ENCODE data around the gene TEKT5. TPM values are rescaled to one million over a fixed set of nuclear protein-coding genes. Genes with fewer than 3 reads are reported as not detected.

TEKT5 gene
- total and polyA plus RNA-seq, 9 of the 15 experiments (the other 6 are each of a cell fraction or from before 2014, with no cell fraction given), result 0.10 to 0.19 TPM; not detected in 7

DNA sequence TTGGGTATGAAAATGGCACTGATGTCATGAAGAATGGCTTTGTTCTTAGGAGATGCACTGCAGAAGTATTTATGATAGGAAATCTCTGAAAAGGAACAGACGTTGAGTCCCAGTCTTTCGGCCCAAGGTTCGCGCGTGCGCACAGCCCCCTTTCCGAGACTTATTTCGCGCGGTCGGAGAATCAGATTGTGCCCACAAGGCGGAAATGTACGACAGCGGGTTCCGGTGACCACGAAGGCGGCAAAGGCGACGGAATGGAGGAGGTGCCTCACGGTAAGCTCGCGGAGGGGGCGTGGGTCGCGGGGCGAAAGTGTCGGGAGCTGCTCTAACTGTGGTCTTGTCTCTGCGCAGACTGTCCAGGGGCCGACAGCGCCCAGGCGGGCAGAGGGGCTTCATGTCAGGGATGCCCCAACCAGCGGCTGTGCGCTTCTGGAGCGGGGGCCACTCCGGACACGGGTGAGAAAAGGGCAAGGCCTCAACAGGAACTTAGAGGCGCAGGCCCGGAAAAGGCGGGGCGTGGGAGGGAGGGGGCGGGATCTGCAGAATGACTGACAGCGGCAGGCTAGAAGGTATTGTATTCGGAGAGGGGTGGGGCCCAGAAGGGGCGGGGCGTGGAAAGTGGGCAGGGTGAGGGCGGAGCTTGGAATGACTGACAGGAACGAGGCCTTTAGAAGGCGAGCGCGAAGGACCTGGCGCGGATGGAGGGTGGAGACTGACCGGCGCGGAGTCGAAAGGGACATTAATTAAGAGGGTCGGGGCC, 49.1 kb upstream of the TEKT5 start, which contains the start of gene NUBP1 (continued):
- TF ChIP-seq, protein P1, sequence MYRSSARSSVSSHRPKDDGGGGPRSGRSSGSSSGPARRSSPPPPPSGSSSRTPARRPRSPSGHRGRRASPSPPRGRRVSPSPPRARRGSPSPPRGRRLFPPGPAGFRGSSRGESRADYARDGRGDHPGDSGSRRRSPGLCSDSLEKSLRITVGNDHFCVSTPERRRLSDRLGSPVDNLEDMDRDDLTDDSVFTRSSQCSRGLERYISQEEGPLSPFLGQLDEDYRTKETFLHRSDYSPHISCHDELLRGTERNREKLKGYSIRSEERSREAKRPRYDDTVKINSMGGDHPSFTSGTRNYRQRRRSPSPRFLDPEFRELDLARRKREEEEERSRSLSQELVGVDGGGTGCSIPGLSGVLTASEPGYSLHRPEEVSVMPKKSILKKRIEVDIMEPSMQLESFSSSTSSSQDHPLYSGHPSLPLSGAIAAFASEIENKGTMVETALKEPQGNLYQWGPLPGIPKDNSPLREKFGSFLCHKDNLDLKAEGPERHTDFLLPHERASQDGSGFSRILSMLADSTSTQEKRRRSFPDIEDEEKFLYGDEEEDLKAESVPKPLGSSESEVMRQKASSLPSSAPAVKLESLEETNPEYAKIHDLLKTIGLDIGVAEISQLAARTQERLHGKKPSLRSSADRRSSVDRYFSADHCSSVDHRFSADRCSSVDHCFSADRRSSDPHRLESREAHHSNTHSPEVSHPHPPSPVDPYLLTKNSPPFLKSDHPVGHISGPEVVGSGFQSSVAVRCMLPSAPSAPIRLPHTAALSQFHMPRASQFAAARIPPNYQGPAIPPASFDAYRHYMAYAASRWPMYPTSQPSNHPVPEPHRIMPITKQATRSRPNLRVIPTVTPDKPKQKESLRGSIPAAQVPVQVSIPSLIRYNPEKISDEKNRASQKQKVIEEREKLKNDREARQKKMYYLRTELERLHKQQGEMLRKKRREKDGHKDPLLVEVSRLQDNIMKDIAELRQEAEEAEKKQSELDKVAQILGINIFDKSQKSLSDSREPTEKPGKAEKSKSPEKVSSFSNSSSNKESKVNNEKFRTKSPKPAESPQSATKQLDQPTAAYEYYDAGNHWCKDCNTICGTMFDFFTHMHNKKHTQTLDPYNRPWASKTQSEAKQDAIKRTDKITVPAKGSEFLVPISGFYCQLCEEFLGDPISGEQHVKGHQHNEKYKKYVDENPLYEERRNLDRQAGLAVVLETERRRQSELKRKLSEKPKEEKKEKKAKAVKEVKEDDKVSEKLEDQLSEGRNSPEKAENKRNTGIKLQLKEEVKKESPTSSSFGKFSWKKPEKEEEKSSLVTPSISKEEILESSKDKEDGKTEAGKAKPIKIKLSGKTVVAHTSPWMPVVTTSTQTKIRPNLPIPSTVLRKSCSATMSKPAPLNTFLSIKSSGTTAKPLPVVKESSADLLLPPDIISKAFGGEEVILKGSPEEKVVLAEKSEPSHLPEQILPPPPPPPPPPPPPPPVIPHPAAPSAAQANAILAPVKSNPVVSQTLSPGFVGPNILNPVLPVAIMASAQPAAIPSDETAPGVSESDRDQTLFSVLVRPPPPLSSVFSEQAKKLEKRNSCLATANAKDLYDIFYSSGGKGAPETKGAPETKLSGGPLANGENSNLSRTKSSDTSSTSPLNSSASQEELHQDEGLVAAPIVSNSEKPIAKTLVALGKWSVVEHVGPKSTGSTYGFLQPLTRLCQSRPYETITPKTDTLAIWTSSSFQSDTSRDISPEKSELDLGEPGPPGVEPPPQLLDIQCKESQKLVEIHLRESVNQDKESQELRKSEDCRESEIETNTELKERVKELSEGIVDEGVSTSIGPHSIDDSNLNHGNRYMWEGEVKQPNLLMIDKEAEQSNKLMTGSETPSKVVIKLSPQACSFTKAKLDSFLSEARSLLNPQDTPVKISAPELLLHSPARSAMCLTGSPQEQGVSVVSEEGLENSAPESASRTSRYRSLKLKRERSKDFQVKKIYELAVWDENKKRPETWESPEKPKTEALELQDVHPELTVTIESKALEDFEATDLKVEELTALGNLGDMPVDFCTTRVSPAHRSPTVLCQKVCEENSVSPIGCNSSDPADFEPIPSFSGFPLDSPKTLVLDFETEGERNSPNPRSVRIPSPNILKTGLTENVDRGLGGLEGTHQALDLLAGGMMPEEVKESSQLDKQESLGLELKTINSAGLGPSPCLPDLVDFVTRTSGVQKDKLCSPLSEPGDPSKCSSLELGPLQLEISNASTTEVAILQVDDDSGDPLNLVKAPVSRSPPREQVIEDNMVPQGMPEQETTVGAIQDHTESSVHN (IDR thresholded peaks at IDR 0.05; ENCODE audit: borderline replicate concordance in 1 of 2, low read depth in 1 of 2), result no peak
- no peak for TF ChIP-seq TGIF2 (CRISPR knock-in tag; IDR thresholded peaks at IDR 0.05)
- no peak for TF ChIP-seq DACH1 (IDR thresholded peaks at IDR 0.05; ENCODE audit: partially characterized antibody)
- TF ChIP-seq TOE1 (IDR thresholded peaks at IDR 0.05; ENCODE audit: borderline replicate concordance), result peak; percentile 61; the same call in 1 of the 2 replicates
- TF ChIP-seq TOE1 (CRISPR knock-in tag; IDR thresholded peaks at IDR 0.05; ENCODE audit: borderline replicate concordance, low read depth), result no peak
- peak; percentile 81 for TF ChIP-seq C11orf30 (IDR thresholded peaks at IDR 0.05; ENCODE audit: low read depth)
- no peak for TF ChIP-seq ILK (tag; IDR thresholded peaks at IDR 0.05; ENCODE audit: borderline replicate concordance, low read depth)
- TF ChIP-seq, protein P2, sequence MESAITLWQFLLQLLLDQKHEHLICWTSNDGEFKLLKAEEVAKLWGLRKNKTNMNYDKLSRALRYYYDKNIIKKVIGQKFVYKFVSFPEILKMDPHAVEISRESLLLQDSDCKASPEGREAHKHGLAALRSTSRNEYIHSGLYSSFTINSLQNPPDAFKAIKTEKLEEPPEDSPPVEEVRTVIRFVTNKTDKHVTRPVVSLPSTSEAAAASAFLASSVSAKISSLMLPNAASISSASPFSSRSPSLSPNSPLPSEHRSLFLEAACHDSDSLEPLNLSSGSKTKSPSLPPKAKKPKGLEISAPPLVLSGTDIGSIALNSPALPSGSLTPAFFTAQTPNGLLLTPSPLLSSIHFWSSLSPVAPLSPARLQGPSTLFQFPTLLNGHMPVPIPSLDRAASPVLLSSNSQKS (CRISPR knock-in tag; IDR thresholded peaks at IDR 0.05), result no peak
- no peak for TF ChIP-seq ZKSCAN3 (CRISPR knock-in tag; IDR thresholded peaks at IDR 0.05)
- no peak for TF ChIP-seq ZSCAN32 (CRISPR knock-in tag; IDR thresholded peaks at IDR 0.05)
- TF ChIP-seq ATF3 (IDR thresholded peaks at IDR 0.05), result no peak
- TF ChIP-seq ATF3 (CRISPR knock-in tag; conservative IDR thresholded peaks at IDR 0.05), result no peak
- TF ChIP-seq, protein P3, sequence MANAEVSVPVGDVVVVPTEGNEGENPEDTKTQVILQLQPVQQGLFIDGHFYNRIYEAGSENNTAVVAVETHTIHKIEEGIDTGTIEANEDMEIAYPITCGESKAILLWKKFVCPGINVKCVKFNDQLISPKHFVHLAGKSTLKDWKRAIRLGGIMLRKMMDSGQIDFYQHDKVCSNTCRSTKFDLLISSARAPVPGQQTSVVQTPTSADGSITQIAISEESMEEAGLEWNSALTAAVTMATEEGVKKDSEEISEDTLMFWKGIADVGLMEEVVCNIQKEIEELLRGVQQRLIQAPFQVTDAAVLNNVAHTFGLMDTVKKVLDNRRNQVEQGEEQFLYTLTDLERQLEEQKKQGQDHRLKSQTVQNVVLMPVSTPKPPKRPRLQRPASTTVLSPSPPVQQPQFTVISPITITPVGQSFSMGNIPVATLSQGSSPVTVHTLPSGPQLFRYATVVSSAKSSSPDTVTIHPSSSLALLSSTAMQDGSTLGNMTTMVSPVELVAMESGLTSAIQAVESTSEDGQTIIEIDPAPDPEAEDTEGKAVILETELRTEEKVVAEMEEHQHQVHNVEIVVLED (CRISPR knock-in tag; IDR thresholded peaks at IDR 0.05), result peak; percentile 35
- TF ChIP-seq ZKSCAN8 (CRISPR knock-in tag; IDR thresholded peaks at IDR 0.05), result no peak
- peak; percentile 78 for TF ChIP-seq MBD2 (IDR thresholded peaks at IDR 0.05; ENCODE audit: borderline replicate concordance, low read depth)
- no peak for TF ChIP-seq MTF1 (CRISPR knock-in tag; IDR thresholded peaks at IDR 0.05; ENCODE audit: borderline replicate concordance)
